Measurements from ENCODE around the gene ZSCAN1. TPM values are rescaled to one million over a fixed set of nuclear protein-coding genes. Genes with fewer than 3 reads are reported as not detected.

Gene ZSCAN1
- total and polyA plus RNA-seq, 2 experiments from 2014 or later: 0.33 to 1.1 TPM

DNA sequence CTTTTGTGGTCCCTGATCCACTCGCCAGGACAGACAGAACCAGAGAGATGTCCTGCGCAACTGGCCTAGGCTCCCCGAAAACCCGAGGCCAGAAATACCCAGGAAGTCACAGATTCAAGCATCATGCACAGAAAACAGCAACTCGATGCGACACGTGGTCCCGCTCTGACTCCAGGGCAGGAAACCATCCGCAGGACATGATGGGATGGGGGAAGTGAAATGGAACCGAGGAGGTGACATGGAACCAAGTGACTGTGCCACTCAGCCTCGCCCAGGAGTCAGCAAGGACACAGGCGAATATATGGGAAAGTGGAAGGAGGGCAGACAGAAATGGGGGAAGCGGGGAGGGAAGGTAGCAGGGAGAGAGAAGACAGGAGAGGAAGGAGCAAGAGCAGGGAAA, 63.1 kb downstream of the ZSCAN1 start:
- H3K9me2 ChIP-seq (replicated peaks; ENCODE audit: insufficient read depth): no peaks in the 10 kb centered on the region
- no peaks in the 10 kb centered on the region for H3K4me1 ChIP-seq (ENCODE audit: insufficient read depth)
- H3K27ac ChIP-seq: no peak overlapping the region
- peaks cover 16% of the 10 kb centered on the region for H3K79me2 ChIP-seq
- WGBS (ENCODE audit: low lambda C conversion rate, missing lambda C conversion rate): 93% methylated on average over 13 of the region's 13 CpGs
- H3K36me3 ChIP-seq (replicated peaks; ENCODE audit: insufficient read depth, low read depth): no peaks in the 10 kb centered on the region
- no peak overlapping the region for H2AFZ ChIP-seq
- no peak for DNase-seq (ENCODE audit: low spot score)
- no peak overlapping the region for H3K4me3 ChIP-seq
- TF ChIP-seq, protein P1, sequence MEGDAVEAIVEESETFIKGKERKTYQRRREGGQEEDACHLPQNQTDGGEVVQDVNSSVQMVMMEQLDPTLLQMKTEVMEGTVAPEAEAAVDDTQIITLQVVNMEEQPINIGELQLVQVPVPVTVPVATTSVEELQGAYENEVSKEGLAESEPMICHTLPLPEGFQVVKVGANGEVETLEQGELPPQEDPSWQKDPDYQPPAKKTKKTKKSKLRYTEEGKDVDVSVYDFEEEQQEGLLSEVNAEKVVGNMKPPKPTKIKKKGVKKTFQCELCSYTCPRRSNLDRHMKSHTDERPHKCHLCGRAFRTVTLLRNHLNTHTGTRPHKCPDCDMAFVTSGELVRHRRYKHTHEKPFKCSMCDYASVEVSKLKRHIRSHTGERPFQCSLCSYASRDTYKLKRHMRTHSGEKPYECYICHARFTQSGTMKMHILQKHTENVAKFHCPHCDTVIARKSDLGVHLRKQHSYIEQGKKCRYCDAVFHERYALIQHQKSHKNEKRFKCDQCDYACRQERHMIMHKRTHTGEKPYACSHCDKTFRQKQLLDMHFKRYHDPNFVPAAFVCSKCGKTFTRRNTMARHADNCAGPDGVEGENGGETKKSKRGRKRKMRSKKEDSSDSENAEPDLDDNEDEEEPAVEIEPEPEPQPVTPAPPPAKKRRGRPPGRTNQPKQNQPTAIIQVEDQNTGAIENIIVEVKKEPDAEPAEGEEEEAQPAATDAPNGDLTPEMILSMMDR (IDR thresholded peaks at IDR 0.05; ENCODE audit: poor library complexity): no peak
- TF ChIP-seq EZH2 (IDR thresholded peaks at IDR 0.05; ENCODE audit: borderline replicate concordance) (no peak), EZH2phosphoT487 (IDR thresholded peaks at IDR 0.05; ENCODE audit: low read depth, severe bottlenecking, unreplicated experiment) (no peak)
- no peaks in the 10 kb centered on the region for H4K20me1 ChIP-seq (ENCODE audit: insufficient read depth, poor library complexity, severe bottlenecking)
- no peaks in the 10 kb centered on the region for H3K27me3 ChIP-seq
- peak overlapping the region; percentile 88 for H3K4me2 ChIP-seq
- no peaks in the 10 kb centered on the region for H3K9me3 ChIP-seq (ENCODE audit: low read depth)

DNA sequence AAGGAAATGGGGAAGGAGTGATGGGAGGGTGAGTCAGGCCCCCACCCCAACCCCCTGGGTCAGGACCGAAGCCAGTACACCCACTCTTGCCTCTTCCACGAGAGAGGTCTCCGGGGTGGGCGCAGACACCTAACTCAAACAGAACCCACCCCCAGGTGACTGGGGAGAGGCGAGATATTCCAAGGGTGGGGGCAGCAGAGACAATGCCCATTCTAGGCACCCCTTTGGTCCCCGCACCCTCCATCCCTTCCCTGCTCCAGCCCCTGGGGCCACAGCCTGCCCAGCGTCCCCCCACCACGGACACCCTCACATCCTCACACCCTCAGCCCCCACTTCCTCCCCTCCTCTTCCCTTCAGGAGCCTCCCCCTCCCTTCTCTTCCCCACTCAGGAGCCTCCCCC, 63.5 kb downstream of the ZSCAN1 start:
- H3K36me3 ChIP-seq (replicated peaks; ENCODE audit: insufficient read depth, low read depth): no peaks in the 10 kb centered on the region
- no peak for DNase-seq (ENCODE audit: low spot score)
- TF ChIP-seq EZH2 (IDR thresholded peaks at IDR 0.05; ENCODE audit: borderline replicate concordance) (no peak), EZH2phosphoT487 (IDR thresholded peaks at IDR 0.05; ENCODE audit: low read depth, severe bottlenecking, unreplicated experiment) (no peak)
- TF ChIP-seq, protein P1 (IDR thresholded peaks at IDR 0.05; ENCODE audit: poor library complexity): no peak
- no peaks in the 10 kb centered on the region for H3K27me3 ChIP-seq
- no peaks in the 10 kb centered on the region for H3K4me1 ChIP-seq (ENCODE audit: insufficient read depth)
- H3K9me2 ChIP-seq (replicated peaks; ENCODE audit: insufficient read depth): no peaks in the 10 kb centered on the region
- H3K79me2 ChIP-seq: peaks cover 16% of the 10 kb centered on the region
- H2AFZ ChIP-seq: no peak overlapping the region
- WGBS (ENCODE audit: low lambda C conversion rate, missing lambda C conversion rate): 79% methylated on average over 5 of the region's 8 CpGs
- no peaks in the 10 kb centered on the region for H3K9me3 ChIP-seq (ENCODE audit: low read depth)
- peak overlapping the region; percentile 88 for H3K4me2 ChIP-seq
- peak overlapping the region; percentile 92 for H3K27ac ChIP-seq
- peak overlapping the region; percentile 73 for H3K4me3 ChIP-seq
- no peaks in the 10 kb centered on the region for H4K20me1 ChIP-seq (ENCODE audit: insufficient read depth, poor library complexity, severe bottlenecking)

DNA sequence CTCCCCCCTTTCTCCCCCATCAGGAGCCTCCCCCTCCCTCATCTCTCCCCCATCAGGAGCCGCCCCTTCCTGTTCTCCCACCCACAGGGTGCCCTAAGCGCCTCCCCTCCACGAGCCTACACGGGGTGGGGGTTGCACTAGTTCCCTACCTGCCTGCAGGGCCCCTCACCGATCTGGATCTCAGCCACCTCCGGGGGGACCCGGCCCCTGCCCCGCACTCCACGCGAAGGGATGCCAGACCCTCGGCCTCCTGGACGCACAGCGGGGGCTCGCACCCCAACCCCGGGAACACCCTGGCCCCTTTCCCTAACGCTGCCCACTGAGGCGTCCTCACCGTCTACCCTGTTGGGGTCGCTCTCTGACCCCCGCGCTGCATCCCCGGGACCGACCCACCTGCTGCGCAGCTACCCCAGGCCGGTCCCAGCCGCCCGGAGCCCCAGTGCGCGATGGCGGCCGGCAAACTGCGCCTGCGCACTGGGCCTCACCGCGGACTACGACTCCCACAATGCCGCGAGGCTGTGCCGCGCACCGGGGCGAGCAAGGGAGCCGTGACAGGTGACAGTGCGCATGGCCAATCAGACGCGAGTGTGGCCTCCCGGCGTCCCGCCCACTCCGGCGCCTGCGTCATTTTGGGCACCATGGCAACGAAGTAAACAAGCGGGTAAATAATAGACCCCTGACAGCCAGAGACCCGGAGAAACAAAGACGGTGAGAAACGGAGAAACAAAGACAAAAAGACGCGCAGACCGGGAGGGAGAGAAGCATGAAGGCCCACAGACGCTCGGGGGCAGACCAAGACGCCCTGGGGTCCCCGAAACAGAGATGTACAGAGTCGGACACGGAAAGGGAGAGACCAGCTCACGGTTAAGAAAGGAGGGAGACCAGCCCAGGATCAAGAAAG, 64.2 kb downstream of the ZSCAN1 start, which contains the start of gene ZSCAN18:
Gene ZSCAN18 (minus strand): TSS at position 451 of the 901 bp plus-strand sequence. CDS start 7,964 bp downstream, outside the sequence.
- Histone ChIP-seq H3K4me3 (peak within 1 kb of the TSS; percentile 73), H4K20me1 (ENCODE audit: insufficient read depth, poor library complexity, severe bottlenecking) (no peaks in the 10 kb centered on the region), H3K36me3 (replicated peaks; ENCODE audit: insufficient read depth, low read depth) (no peaks in the 10 kb centered on the region), H3K27me3 (no peaks in the 10 kb centered on the region), H3K79me2 (peaks cover 16% of the 10 kb centered on the region), H3K4me2 (peak within 1 kb of the TSS; percentile 88), H3K27ac (peak within 1 kb of the TSS; percentile 96), H3K4me1 (ENCODE audit: insufficient read depth) (no peaks in the 10 kb centered on the region), H3K9me3 (ENCODE audit: low read depth) (no peaks in the 10 kb centered on the region), H3K9me2 (replicated peaks; ENCODE audit: insufficient read depth) (no peaks in the 10 kb centered on the region), H2AFZ (peak within 1 kb of the TSS; percentile 73)
- WGBS (ENCODE audit: low lambda C conversion rate, missing lambda C conversion rate): 2% methylated on average over 54 of the region's 67 CpGs
- TF ChIP-seq EZH2phosphoT487 (IDR thresholded peaks at IDR 0.05; ENCODE audit: low read depth, severe bottlenecking, unreplicated experiment): no peak
- TF ChIP-seq, protein P1 (IDR thresholded peaks at IDR 0.05; ENCODE audit: poor library complexity): peak; percentile 2
- DNase-seq (ENCODE audit: low spot score): peak; percentile 99
